Fibroblast of skin of left quadriceps (primary cell): ENCODE data around the gene TEX14.
"Not testable (repeated sequence)": the region's sequence is repeated elsewhere in the genome, so short reads cannot be mapped to it uniquely, and the experiment has no call there.

Experiments used
- DNase-seq, 2 experiments: peaks; one replicate each; pipeline ENCODE4 v3.0.0-alpha.2; 2013; ENCODE audit warnings: low read depth in 2 of 2

TEX14 gene

DNA sequence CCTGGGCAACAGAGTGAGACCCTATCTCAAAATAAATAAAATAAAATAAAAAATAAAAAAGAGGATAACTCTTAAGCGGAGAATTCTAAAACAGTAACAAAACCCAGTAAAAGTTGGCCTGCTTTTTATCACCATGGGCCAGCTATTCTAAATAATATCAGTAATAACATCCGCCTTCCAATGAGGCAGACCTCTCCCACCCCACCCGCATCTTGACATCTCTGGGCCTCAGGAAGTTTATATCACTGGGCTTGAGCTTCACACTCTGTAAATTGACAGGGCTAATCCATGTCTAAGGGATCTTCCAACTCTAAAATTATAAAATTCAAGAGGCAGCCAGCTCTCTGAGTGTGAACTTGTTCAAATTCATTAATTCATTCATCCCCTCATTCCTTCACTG is 94.5 kb downstream of the TEX14 start:
- DNase-seq: no peak

DNA sequence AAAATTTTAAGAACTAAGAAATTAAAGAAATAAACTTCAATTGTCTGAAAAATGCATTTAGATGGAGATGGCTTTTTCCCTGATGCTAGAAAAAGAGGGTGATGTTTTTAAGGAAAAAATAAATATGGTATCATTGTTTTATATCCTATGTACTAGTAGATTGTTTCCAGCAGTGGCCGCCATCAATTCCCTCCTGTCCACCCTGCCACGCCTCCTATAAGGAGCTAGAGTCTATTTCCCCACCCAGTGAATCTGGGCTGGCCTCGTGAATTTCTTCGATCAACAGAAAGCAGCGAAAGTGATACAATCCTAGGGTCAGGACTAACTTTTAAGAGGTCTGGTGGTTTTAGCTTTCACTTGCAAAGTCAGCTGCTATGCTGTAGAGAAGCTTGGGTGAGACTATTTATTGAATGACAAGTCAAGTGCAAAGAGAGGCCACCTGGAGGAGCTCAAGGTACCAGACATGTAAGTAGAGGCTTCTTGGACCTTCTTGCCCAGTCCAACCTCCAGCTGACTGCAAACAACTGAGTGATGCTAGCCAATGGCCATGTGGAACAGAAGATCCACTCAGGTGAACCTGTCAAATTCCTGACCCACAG is 96.6 kb downstream of the TEX14 start:
- DNase-seq: no peak

DNA sequence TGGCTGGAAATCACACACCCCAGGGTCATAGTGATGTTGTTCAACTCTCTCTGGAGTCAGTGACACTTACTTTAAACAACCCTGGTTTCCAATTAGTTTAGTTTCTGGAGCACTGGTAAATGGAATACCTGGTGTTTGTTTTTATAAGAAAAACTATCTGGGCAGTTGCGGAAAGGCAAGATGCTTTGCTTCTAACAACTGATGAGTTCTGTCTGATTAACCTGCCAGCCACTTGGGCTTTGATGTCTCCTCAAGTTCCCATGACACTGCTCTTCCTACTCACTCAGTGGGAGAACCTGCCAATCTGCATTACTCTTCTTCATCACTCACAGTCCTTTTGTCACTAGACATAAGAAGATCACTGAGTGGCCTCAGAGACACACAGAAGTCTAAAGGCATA is 98.7 kb downstream of the TEX14 start:
- no peak for DNase-seq

DNA sequence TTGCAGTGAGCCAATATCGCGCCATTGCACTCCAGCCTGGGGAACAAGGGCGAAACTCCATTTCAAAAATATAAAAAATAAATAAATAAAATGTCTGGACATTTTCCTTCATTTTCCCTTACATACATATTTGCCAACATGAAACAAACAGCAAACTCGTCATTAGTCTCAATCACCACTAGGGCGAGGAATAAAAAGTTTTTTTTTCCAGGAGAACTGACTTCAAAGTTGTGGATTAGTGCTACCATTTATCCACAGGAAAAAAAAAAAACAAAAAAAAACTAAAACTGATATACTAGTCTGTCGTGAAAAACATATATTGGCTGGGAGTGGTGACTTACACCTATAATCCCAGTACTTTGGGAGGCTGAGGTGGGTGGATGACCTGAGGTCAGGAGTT is 100.4 kb downstream of the TEX14 start:
- DNase-seq: no peak

DNA sequence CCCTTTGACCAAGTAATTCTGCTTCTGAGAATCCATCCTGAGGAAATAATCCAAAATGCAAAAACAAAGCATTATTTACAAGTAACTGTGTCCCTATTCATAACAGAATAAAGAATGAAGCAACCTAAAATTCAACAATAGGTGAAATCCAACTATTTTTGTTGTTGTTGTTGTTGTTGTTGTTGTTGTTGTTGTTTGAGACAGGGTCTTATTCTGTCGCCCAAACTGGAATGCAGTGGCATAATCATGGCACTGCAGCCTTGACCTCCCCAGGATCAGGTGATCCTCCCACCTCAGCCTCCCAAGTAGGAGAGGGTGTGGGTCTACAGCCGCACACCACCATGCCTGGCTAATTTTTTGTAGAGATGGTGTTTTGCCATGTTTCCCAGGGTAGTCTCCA is 101.5 kb downstream of the TEX14 start:
- no peak for DNase-seq

DNA sequence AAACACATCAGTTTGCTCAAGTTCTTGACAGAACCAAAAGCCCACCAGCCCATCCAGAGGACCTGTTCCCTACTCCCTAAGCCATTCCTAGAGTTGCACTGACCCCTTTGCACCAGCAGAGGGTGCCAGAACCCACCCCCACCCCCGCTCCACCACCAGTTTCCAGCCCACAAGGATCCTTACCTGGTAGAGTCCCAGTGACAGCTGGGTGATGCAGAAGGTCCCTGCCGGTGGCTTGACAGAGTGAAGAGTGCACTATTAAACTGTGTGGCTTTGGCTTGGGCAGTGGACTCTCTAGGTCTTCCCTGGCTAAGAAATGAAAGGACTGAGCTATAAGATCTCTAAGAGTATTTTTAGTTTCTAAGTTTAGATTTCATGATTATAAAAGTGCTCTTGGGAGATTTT is 104.1 kb downstream of the TEX14 start:
- DNase-seq: peak in 1 of 2 experiments; percentile 3

DNA sequence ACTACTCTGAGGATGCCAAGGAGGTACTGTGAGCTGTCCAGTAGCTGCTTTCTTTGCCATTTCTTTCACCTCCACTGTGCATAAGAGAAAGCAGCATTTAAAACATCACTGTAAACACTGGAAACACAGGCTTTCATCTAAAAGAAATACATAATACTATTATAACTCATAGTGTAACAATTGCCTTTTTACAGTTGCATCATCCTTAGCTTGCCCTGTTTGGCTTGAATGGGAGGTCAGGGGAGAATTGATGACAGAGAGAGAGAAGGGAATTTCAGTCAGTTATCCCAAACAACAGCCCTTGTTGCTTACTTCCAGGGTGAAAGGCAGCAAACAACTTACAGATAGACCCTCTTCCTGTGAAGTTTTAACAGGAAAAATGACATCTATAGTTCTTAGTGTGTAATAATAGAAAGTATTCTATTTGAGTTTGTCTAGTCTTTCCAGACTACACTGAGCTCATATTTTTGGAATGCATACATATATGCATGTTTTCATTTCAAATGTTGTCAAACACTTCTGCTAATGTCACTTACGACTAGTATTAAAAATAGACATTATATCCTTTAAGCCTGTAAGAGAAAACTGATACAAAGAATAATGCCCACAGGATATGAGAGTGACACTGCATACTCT is 105.7 kb downstream of the TEX14 start:
- DNase-seq: no peak

DNA sequence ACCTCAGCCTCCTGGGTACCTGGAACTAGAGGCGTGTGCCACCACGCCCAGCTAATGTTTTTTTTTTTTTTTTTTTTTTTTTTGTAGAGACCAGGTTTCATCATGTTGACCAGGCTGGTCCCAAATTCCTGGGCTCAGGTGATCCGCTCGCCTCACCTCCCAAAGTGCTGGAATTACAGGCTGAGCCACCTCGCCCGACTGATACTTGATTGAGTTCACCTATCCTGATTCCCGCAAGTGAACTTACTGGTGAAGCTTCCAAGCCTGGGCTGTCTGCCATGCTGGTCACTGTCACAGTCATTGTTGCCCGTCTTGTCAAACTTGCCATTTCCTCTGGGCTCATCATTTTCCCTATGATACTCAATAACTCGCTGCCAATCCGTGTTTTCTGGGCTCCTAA is 106.3 kb downstream of the TEX14 start:
- no peak for DNase-seq

DNA sequence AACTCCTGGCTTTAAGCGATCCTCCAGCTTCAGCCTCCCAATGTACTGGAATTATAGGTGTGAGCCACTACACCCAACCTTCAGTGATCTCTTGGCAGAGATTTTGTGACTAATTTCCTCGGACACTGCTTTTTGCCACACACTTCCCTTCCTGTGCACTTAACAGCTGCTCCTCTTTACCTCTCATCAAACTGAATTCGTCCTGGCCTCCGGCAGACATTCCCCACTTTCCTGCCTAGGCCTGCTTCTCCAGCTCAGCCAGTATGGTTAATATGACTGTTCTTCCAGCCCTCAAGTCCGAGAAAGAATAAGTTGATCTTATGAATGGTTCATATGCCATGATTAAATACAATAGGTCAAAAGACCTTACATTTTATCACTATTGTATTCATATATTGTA is 108.4 kb downstream of the TEX14 start:
- no peak for DNase-seq

DNA sequence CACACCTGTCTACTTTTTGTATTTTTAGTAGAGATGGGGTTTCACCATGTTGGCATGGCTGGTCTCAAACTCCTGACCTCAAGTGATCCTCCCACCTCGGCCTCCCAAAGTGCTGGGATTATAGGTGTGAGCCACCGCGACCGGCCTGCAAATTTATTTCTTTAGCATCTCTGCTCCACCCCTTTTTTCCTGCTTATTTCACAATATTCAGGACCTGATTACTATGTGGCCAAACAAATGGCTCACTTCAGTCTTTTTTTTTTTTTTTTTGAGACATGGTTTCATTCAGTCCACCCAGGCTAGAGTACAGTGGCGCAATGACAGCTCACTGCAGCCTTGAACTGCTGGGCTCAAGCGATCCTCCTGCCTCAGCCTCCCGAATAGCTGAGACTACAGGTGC is 109.1 kb downstream of the TEX14 start:
- not testable (repeated sequence) for DNase-seq

DNA sequence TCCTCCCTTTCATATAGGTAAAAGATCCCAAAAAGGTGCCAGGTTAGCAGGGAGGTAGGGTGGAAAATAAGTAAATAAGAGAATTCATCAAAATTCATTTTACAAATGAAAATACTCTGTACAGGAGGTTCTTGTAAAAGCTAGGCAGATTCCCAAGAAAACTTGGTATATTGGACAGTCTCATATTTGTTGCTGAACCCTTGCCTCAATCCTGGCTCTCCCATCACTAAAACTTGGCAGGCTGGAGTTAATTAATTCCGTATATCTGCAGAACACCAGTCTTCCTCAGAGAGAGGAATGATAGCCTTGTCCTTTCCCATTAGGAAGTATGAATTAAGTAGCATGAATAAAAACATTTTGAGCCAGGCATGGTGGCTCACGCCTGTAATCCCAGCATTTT is 111.2 kb downstream of the TEX14 start:
- no peak for DNase-seq

DNA sequence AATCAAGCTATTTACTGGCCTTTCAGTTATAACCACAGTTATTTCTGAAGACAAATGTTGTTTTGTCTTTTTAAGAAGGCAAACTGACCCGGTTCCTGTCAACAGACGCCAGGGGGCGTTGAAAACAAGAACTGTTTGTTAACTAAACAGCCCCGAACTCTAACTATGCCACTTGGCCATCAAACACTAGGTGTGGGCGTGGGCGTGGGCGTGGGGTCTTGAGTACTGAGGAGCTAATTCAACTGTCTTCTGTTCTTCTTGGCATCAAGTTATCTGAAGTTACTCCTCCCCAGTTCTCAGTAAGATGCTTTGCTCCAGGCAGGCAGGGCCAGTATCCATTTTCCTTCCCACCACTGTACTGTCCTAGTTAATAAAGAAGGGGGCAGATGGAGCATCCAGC is 114.1 kb downstream of the TEX14 start:
- no peak for DNase-seq

DNA sequence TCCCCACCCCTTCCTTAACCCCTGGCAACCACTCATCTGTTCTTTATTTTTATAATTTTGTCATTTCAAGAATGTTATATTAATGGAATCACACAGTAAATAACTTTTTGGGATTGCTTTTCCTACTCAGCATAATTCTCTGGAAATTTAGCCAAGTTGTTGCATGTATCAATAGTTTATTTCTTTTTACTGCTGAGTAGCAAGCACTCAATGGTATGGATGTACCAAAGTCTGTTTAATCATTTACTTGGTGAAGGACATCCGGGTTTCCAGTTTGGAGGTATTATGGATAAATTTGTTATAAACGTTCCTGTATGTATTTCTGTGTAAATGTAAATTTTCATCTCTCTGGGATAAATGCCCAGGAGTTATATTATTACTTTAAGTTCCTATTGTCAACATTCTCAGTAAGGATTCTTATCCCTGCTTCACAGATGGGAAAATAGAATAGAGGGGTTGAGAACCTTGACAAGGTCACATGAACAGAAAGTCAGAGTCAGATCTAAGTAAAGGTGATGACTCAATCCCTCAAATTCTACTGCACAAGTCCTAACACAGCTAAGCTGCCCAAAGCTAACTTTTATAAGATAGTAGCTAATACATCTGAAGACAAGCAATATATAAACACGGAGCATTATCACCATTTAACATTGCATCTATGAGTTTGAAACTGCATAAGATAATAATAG is 115.0 kb downstream of the TEX14 start:
- no peak for DNase-seq

DNA sequence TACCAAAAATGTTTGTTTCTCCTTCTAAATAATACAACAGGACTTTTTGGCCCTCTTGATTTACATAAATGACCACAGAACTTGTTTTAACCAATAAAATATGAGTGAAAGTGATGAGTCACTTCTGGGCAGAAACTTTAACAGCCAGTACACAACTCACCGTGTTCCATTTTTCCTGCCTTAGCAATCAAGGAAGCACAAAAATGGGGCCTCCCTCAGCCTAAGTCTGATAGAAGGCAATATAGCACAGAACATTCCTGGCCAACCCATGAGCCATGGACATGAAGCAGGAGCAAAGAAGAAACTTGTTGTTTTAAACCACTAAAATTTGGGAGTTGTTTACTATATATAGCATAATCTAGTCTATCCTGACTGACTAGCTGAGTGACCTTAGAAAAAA is 116.3 kb downstream of the TEX14 start:
- peak; percentile 13 to 25 for DNase-seq

DNA sequence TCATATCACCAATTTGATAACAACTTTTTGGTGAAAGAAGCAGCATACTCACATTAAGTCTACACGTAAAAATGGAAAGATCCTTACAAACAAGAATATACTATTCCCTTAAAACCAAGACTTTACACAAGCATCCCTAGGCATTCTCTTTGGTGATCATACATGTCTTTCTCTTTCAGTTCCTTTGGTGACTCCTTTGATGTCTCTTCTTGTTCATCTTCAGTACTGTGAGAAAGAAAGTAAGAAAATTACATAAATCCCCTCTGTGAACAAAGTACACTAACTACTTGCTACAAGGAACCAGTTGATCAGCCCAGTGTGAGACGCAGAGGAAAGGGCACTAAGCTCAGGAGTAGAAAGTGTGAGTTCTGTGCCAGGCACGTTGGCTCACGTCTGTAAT is 117.8 kb downstream of the TEX14 start:
- DNase-seq: no peak

DNA sequence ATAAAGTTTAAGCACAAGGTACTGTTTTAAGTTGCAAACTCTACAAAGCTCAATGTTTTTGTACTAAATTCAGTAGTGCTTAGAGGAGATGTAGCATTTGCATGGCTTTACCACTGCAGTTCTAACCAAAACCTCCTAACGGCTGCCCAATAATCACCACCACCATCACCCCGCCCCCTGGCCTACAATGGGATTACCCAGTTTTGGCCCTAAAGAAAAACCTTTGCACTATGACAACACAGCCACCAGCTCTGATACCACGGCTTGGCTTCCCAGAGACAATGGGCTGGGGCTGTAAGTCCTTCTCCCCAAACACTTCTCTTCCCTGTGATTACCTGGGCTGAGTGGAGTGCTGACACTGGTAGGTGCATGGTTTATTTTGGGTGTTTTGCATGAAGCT is 119.0 kb downstream of the TEX14 start:
- no peak for DNase-seq

DNA sequence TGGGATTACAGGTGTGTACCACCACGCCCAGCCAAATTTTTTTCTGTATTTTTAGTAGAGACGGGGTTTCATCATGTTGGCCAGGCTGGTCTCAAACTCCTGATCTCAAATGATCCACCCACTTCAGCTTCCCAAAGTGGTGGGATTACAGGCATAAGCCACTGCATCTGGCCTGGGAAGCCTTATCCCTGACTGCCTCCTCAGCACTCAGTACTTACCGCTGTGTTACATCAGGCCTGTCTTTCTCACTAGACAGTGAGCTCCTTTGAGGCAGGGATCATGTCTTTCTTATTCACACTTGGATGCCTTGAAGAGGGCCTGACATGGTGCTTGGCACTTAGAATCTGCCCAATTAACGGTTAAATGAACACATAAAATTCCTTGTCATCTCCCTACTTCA is 121.1 kb downstream of the TEX14 start:
- DNase-seq: no peak

DNA sequence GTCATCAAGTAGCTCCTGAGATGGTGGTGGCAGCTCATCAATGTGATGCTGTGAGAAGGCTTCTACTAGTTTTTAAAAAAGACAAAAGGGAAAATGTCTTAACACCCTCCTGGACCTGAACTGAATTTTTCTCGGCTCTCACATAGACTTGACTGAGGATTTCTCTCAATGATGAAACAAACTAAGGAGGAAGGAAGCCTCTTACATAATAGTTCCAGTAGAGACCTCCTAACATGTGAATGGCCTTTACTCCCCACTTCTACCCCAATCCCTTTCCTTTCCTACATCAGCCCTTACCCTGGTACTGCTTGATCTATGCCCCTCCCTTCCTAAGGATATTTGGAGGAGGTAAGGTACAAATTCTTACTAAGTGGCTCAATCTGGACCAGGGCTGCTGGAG is 122.6 kb downstream of the TEX14 start:
- DNase-seq: no peak

DNA sequence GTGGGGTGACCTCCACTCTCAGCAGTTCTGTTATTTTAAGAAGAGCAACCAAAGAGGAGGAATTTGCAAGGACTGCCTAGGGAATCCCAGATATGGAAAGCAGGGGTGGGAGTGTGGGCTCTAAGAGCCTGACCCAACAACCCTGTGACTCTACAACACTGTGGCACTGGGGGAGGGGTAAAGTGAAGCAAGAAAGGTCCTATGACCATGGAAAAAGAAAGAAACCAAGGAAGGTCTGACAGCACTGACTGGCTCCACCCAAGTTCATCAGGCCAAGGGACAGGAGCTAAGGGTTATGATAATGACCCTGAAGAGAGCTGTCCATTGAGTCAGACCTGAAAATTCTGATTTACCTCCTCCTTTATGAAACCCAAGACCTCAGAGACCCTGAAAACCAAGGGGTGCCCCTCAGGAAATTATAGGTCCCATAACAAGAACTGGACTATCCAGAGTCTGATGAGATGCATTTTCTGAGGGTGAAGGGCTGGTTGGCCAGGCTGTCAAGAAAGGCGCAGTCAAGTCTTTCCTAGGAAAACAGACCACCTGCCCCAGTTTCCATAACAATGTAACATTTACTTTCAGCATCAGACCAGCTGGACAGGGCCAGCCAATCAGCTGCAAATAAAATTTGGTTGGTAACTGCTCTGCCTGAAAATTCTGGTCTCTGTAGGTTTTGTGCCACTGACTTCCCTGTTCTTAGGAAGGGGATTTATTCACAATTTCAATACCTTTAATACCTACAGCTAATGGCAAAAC is 123.6 kb downstream of the TEX14 start:
- DNase-seq: no peak

DNA sequence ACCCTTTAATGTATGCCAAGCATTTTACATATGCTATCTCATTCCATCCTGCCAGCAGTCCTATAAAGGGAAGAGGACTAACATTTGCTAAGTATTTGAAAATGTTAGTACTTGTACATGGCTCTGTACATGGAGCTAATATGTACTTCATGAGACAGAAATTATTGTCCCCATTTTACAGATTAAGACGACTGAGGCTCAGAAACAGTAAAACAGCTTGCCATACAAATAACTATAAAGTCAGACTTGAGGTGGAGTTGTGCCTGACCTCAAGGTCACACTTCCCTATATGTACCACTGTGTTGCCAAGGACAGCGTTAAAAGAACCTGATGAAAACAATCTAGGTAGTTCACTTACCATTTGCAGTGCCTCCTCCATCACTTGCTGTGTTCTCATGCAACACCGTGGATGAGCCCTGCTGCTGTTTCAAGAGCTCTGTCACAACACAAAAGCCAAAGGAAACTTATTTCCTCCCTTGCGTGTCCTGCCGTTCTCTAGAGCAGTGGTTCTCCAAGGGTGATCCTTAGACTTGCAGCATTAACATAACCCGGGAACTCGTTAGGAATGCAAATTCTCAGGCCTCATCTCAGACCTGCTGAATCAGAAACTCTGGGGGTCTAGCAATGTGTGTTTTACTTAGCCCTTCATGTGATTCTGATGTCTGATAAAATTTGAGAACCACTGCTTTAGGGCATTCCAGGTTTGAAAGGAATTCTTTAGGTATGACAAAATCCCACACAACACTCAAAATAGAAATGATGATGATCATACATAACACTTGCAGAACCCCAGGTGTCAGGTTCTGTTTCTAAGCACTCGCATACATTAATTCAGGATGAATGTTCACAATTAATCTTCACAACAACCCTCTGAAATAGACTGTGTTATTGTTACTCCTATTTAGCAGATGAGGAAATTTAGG is 126.2 kb downstream of the TEX14 start:
- DNase-seq: no peak

DNA sequence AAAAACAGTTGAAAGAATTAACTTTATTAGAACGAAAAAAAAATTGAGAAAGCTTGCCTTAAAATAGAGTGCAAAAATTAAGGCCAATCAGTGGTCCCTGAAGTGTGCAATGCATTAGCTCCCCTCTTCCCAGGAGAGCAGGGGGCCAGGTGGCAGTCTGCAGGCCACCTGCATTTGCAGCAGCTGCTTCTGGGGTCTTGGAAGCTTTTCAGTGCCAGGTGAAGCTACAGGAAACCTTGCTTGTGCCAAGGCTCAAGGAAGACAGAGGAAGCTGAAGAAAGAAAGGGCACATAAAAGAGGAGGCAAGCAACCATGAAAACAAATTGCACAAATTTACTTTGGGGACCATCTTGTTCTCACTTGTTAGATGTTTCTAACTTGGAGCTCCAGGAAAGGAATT is 126.9 kb downstream of the TEX14 start:
- no peak for DNase-seq

DNA sequence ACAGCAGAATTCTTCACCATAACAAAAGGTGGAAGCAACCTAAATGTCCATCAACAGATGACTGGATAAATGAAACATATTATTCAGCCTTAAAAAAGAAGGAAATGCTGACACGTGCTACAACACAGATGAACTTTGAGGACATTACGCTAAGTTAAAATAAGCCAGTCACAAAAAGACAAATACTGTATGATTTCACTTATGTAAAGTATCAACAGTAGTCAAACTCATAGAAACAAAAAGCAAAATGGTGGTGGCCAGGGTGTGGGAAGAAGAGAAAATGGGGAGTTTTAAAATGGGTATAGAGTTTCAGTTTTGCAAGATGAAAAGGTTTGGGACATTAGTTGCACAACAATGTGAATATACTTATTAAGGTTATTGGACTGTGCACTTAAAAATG is 127.6 kb downstream of the TEX14 start:
- DNase-seq: no peak
